Hepatocyte (in vitro differentiated cells): ENCODE results near the gene LRRC37A3.
"Not testable (repeated sequence)": the region's sequence is repeated elsewhere in the genome, so short reads cannot be mapped to it uniquely, and the experiment has no call there.

ENCODE experiments used
- EZH2phosphoT487 ChIP-seq: fragments of 200-600 bp; sonication (generic); IDR thresholded peaks from one replicate; pipeline ENCODE4 v1.6.1; 2018; ENCODE audit warnings: antibody characterized with exemption, mild to moderate bottlenecking, low read depth, moderate library complexity; ENCODE audit not compliant: unreplicated experiment, severe bottlenecking
- TF ChIP-seq, protein P1 (sequence below): fragments of 200-600 bp; sonication (generic); IDR thresholded peaks from 2 replicates; pipeline ENCODE4 v1.5.1; 2016; ENCODE audit warnings: antibody characterized with exemption, mild to moderate bottlenecking; ENCODE audit not compliant: poor library complexity

DNA sequence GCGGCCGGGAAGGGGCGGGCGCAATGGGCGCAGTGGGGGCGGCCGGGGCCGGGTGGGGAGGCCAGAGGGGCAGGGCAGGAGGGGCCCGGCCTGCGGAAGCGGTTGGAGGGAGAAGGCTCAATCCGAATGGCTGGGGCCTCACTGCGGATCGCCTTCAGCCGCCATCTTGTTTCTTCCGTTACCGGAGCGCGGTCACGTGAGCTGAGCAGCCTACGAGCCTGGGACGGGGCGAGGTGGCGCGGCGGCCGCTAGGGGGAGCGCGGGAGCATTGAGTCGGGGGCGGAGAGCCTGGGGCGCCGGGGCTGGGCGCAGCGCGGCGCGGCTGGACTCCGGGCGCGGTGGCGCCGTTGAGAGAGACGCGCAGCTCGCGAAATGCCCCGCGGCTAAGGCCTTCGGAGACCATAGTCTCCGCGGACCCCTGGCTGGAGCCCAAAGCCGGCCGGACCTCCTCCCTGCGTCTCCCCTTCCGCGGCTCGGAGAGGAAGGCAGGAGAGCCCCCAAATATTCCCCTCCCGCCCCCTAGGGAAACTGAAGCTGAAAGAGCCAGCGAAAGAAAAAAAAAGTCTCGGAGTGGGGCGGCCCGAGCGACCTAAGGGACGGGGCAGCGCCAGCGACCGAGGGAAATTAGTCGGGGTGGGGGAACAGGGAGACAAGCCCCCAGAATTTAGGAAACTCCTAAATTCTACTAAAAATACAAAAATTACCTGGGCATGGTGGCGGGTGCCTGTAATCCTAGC lies at the start of gene LRRC37A3:
- TF ChIP-seq, protein P1, sequence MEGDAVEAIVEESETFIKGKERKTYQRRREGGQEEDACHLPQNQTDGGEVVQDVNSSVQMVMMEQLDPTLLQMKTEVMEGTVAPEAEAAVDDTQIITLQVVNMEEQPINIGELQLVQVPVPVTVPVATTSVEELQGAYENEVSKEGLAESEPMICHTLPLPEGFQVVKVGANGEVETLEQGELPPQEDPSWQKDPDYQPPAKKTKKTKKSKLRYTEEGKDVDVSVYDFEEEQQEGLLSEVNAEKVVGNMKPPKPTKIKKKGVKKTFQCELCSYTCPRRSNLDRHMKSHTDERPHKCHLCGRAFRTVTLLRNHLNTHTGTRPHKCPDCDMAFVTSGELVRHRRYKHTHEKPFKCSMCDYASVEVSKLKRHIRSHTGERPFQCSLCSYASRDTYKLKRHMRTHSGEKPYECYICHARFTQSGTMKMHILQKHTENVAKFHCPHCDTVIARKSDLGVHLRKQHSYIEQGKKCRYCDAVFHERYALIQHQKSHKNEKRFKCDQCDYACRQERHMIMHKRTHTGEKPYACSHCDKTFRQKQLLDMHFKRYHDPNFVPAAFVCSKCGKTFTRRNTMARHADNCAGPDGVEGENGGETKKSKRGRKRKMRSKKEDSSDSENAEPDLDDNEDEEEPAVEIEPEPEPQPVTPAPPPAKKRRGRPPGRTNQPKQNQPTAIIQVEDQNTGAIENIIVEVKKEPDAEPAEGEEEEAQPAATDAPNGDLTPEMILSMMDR, result peak; percentile 94
- not testable (repeated sequence) for TF ChIP-seq EZH2phosphoT487
